ENCODE data around the gene SOSTDC1.

- TF ChIP-seq RAD21 (IDR thresholded peaks at IDR 0.05; ENCODE audit: low read depth), result no peak
- TF ChIP-seq REST (IDR thresholded peaks at IDR 0.05; ENCODE audit: low read depth), result no peak
- TF ChIP-seq NFIC (IDR thresholded peaks at IDR 0.05), result no peak
- peak; percentile 87 for TF ChIP-seq CEBPB (IDR thresholded peaks at IDR 0.05)
- TF ChIP-seq USF1 (IDR thresholded peaks at IDR 0.05), result no peak
- peak; percentile 49; the same call in 1 of the 2 replicates for TF ChIP-seq TEAD4 (IDR thresholded peaks at IDR 0.05)
- no peak for TF ChIP-seq MAX (IDR thresholded peaks at IDR 0.05)
- no peak for TF ChIP-seq EGR1 (IDR thresholded peaks at IDR 0.05)
- TF ChIP-seq EP300 (IDR thresholded peaks at IDR 0.05; ENCODE audit: borderline replicate concordance), result no peak
- TF ChIP-seq TAF1 (IDR thresholded peaks at IDR 0.05; ENCODE audit: low read depth), result no peak
- no peak for TF ChIP-seq TCF12 (IDR thresholded peaks at IDR 0.05; ENCODE audit: low read depth)
- TF ChIP-seq FOXM1 (IDR thresholded peaks at IDR 0.05; ENCODE audit: borderline replicate concordance, low read depth), result no peak
Observed at GRCh38 chr7:16422103-16422435, 43.5 kb downstream of the SOSTDC1 start.

Data from Ishikawa (cell line).